H9 (cell line): Measurements from ENCODE around the gene PCSK6. TPM values are rescaled to one million over a fixed set of nuclear protein-coding genes. Genes with fewer than 3 reads are reported as not detected.

Experiments
- DNase-seq: peaks from one replicate; pipeline ENCODE4 v3.0.0-alpha.2; 2017
- H2AFZ ChIP-seq: one replicate; pipeline ENCODE4 v1.6.1; 2013; ENCODE audit warnings: mild to moderate bottlenecking, low read length, control low read depth, moderate library complexity
- H2AK5ac ChIP-seq: 2 replicates; pipeline ENCODE4 v1.6.1; 2013; ENCODE audit warnings: low read length, control low read depth, mixed read lengths; ENCODE audit not compliant: insufficient read length
- H2BK120ac ChIP-seq: one replicate; pipeline ENCODE4 v1.6.1; 2013; ENCODE audit warnings: low read depth, mild to moderate bottlenecking, low read length, control low read depth, inconsistent platforms; ENCODE audit not compliant: poor library complexity, severe bottlenecking
- H2BK12ac ChIP-seq: 2 replicates; pipeline ENCODE4 v1.6.1; 2013; ENCODE audit warnings: low read length, control low read depth, mixed read lengths, low read depth; ENCODE audit not compliant: insufficient read length
- H2BK15ac ChIP-seq: 2 replicates; pipeline ENCODE4 v1.6.1; 2013; ENCODE audit warnings: low read depth, low read length, control low read depth
- H2BK20ac ChIP-seq: one replicate; pipeline ENCODE4 v1.6.1; 2013; ENCODE audit warnings: low read depth, mild to moderate bottlenecking, low read length, control low read depth, inconsistent platforms; ENCODE audit not compliant: poor library complexity, severe bottlenecking
- H2BK5ac ChIP-seq: 2 replicates; pipeline ENCODE4 v1.6.1; 2013; ENCODE audit warnings: low read length, control low read depth, mixed read lengths; ENCODE audit not compliant: insufficient read length
- H3K14ac ChIP-seq: 2 replicates; pipeline ENCODE4 v1.6.1; 2013; ENCODE audit warnings: low read length, control low read depth; ENCODE audit not compliant: insufficient read depth
- H3K18ac ChIP-seq: 2 replicates; pipeline ENCODE4 v1.6.1; 2013; ENCODE audit warnings: low read depth, mild to moderate bottlenecking, mixed read lengths, low read length, control low read depth; ENCODE audit not compliant: insufficient read length
- H3K23ac ChIP-seq: 2 replicates; pipeline ENCODE4 v1.6.1; 2013; ENCODE audit warnings: low read length, control low read depth, mixed read lengths, low read depth; ENCODE audit not compliant: insufficient read length
- H3K23me2 ChIP-seq: 2 replicates; pipeline ENCODE4 v1.6.1; 2013; ENCODE audit warnings: low read depth, mild to moderate bottlenecking, mixed read lengths, low read length, control low read depth; ENCODE audit not compliant: insufficient read length, poor library complexity, severe bottlenecking
- H3K27ac ChIP-seq: 2 replicates; pipeline ENCODE4 v1.5.1; 2013; ENCODE audit warnings: low read length, control low read depth, mixed read lengths, low read depth; ENCODE audit not compliant: insufficient read length
- H3K27me3 ChIP-seq: 2 replicates; pipeline ENCODE4 v1.6.1; 2013; ENCODE audit warnings: low read length, control low read depth, inconsistent platforms; ENCODE audit not compliant: insufficient read depth
- H3K4ac ChIP-seq: 2 replicates; pipeline ENCODE4 v1.6.1; 2013; ENCODE audit warnings: low read depth, mild to moderate bottlenecking, control low read depth, inconsistent platforms, low read length, moderate library complexity
- H3K4me1 ChIP-seq: 2 replicates; pipeline ENCODE4 v1.6.1; 2013; ENCODE audit warnings: low read length, control low read depth, inconsistent platforms; ENCODE audit not compliant: insufficient read depth
- H3K4me2 ChIP-seq: 2 replicates; pipeline ENCODE4 v1.6.1; 2013; ENCODE audit warnings: low read length, control low read depth, mixed read lengths; ENCODE audit not compliant: insufficient read length, insufficient read depth
- H3K56ac ChIP-seq: 2 replicates; pipeline ENCODE4 v1.6.1; 2013; ENCODE audit warnings: low read depth, mild to moderate bottlenecking, mixed read lengths, low read length, control low read depth; ENCODE audit not compliant: insufficient read length
- H3K79me1 ChIP-seq: 2 replicates; pipeline ENCODE4 v1.6.1; 2013; ENCODE audit warnings: low read depth, mild to moderate bottlenecking, moderate library complexity, low read length, control low read depth, inconsistent platforms; ENCODE audit not compliant: insufficient read depth, poor library complexity, severe bottlenecking
- H3K79me2 ChIP-seq: 2 replicates; pipeline ENCODE4 v1.6.1; 2013; ENCODE audit warnings: low read length, control low read depth, inconsistent platforms; ENCODE audit not compliant: insufficient read depth
- H3K9ac ChIP-seq: 2 replicates; pipeline ENCODE4 v1.6.1; 2013; ENCODE audit warnings: low read length, control low read depth, mixed read lengths; ENCODE audit not compliant: insufficient read length; ENCODE audit errors: extremely low read depth
- H3K9me3 ChIP-seq: one replicate; pipeline ENCODE4 v1.6.1; 2013; ENCODE audit warnings: low read depth, low read length, inconsistent platforms; ENCODE audit not compliant: control insufficient read depth
- H3T11ph ChIP-seq: one replicate; pipeline ENCODE4 v1.6.1; 2013; ENCODE audit warnings: mild to moderate bottlenecking, low read length, control low read depth, inconsistent platforms
- H4K20me1 ChIP-seq: one replicate; pipeline ENCODE4 v1.6.1; 2013; ENCODE audit not compliant: control insufficient read depth, insufficient read length, insufficient read depth
- H4K5ac ChIP-seq: 2 replicates; pipeline ENCODE4 v1.6.1; 2013; ENCODE audit warnings: low read depth, mild to moderate bottlenecking, mixed read lengths, low read length, control low read depth; ENCODE audit not compliant: insufficient read length
- H4K8ac ChIP-seq: replicated peaks from 2 replicates; pipeline ENCODE4 v1.6.1; 2013; ENCODE audit warnings: low read length, control low read depth, mixed read lengths, low read depth; ENCODE audit not compliant: insufficient read length
- H4K91ac ChIP-seq: 2 replicates; pipeline ENCODE4 v1.6.1; 2013; ENCODE audit warnings: low read depth, mild to moderate bottlenecking, moderate library complexity, mixed read lengths, low read length, control low read depth; ENCODE audit not compliant: insufficient read length
- H3K27ac Mint-ChIP-seq, 3 experiments: 2 replicates in 2 of 3; 3 replicates in 1 of 3; pipeline ENCODE4 v1.8.0; 2020 to 2021; ENCODE audit warnings: mixed read lengths in 3 of 3, mild to moderate bottlenecking in 1 of 3, moderate library complexity in 1 of 3
- H3K27me3 Mint-ChIP-seq: 2 replicates; pipeline ENCODE4 v1.8.0; 2021; ENCODE audit warnings: low read depth, mild to moderate bottlenecking, moderate library complexity, mixed read lengths
- H3K36me3 Mint-ChIP-seq, 3 experiments: 2 replicates in 2 of 3; 3 replicates in 1 of 3; pipeline ENCODE4 v1.8.0; 2020 to 2021; ENCODE audit warnings: low read depth in 3 of 3, mixed read lengths in 3 of 3; ENCODE audit not compliant: insufficient read depth in 1 of 3
- H3K4me1 Mint-ChIP-seq, 2 experiments: 2 replicates each; pipeline ENCODE4 v1.8.0; 2020; ENCODE audit warnings: mixed read lengths in 2 of 2
- H3K4me3 Mint-ChIP-seq, 2 experiments: 2 replicates in 1 of 2; 3 replicates in 1 of 2; pipeline ENCODE4 v1.8.0; 2020 to 2021; ENCODE audit warnings: mild to moderate bottlenecking in 2 of 2, mixed read lengths in 2 of 2, moderate library complexity in 1 of 2
- H3K9me3 Mint-ChIP-seq, 2 experiments: 2 replicates in 1 of 2; 3 replicates in 1 of 2; pipeline ENCODE4 v1.8.0; 2020; ENCODE audit warnings: mild to moderate bottlenecking in 2 of 2, mixed read lengths in 2 of 2, moderate library complexity in 1 of 2
- WGBS: extraction: QIAGEN DNeasy Blood & Tissue Kit; methylation state at CpG from one replicate; pipeline ENCODE4 v1.1.7; 2013; ENCODE audit warnings: missing lambda C conversion rate, low lambda C conversion rate, mixed read lengths; ENCODE audit not compliant: insufficient read length; ENCODE audit errors: extremely low coverage; 5-methylcytosine and 5-hydroxymethylcytosine counted together
- total RNA-seq: library from RNA; stranded (reverse); gene quantifications from 2 replicates; pipeline ENCODE4 v1.2.1, GENCODE V29; 2021
- TF ChIP-seq, protein P1 (sequence below): fragments of 200-600 bp; sonication (generic); conservative IDR thresholded peaks from 3 replicates; pipeline ENCODE4 v1.8.0; 2021; ENCODE audit warnings: antibody characterized with exemption, mild to moderate bottlenecking

Gene PCSK6
- total RNA-seq, 1 experiment from 2014 or later: 4.0 TPM

- Mint-ChIP-seq H3K36me3 (peaks cover 21 to 62% (median 50%) of the 10 kb centered on the region in 3 experiments; a peak in 6 of 7 replicates), H3K4me1 (peaks cover 2 to 7% of the 10 kb centered on the region in 2 experiments)
- H3K9ac ChIP-seq: no peak overlapping the region
Measured at GRCh38 chr15:101280007-101280406, 209.5 kb downstream of the PCSK6 start.

More at GRCh38 chr15:101280007-101280406, 209.5 kb downstream of the PCSK6 start:
- WGBS: no CpG with 5 or more reads among the region's 2 CpGs
- TF ChIP-seq, protein P1, sequence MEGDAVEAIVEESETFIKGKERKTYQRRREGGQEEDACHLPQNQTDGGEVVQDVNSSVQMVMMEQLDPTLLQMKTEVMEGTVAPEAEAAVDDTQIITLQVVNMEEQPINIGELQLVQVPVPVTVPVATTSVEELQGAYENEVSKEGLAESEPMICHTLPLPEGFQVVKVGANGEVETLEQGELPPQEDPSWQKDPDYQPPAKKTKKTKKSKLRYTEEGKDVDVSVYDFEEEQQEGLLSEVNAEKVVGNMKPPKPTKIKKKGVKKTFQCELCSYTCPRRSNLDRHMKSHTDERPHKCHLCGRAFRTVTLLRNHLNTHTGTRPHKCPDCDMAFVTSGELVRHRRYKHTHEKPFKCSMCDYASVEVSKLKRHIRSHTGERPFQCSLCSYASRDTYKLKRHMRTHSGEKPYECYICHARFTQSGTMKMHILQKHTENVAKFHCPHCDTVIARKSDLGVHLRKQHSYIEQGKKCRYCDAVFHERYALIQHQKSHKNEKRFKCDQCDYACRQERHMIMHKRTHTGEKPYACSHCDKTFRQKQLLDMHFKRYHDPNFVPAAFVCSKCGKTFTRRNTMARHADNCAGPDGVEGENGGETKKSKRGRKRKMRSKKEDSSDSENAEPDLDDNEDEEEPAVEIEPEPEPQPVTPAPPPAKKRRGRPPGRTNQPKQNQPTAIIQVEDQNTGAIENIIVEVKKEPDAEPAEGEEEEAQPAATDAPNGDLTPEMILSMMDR: no peak
- Histone ChIP-seq H2AFZ (no peak overlapping the region), H2BK5ac (no peak overlapping the region), H3K4me2 (no peak overlapping the region), H4K5ac (no peak overlapping the region), H3K9me3 (no peaks in the 10 kb centered on the region), H3K79me1 (no peaks in the 10 kb centered on the region), H4K8ac (no peak overlapping the region), H3K18ac (no peak overlapping the region), H2BK120ac (no peak overlapping the region), H3K4ac (no peak overlapping the region), H4K91ac (no peak overlapping the region), H3K14ac (no peak overlapping the region), H2BK12ac (no peak overlapping the region), H3T11ph (no peak overlapping the region), H3K27me3 (no peaks in the 10 kb centered on the region), H3K56ac (no peak overlapping the region), H3K23ac (no peak overlapping the region), H3K4me1 (no peaks in the 10 kb centered on the region), H3K23me2 (peaks cover 11% of the 10 kb centered on the region), H3K79me2 (no peaks in the 10 kb centered on the region; the same call in 1 of the 2 replicates), H4K20me1 (no peaks in the 10 kb centered on the region), H3K27ac (no peak overlapping the region), H2AK5ac (no peak overlapping the region), H2BK15ac (no peak overlapping the region), H2BK20ac (no peak overlapping the region)
- H3K9me3 Mint-ChIP-seq: no peaks in the 10 kb centered on the region
- H3K27me3 Mint-ChIP-seq: no peaks in the 10 kb centered on the region
- no peak overlapping the region for H3K27ac Mint-ChIP-seq
- no peak overlapping the region for H3K4me3 Mint-ChIP-seq
- DNase-seq: no peak
